ENCODE results near the gene SS18L1. TPM values are rescaled to one million over a fixed set of nuclear protein-coding genes. Genes with fewer than 3 reads are reported as not detected.

The SS18L1 gene
- 10 to 100 TPM in 3 of 4 donors, 1 to 10 TPM in 1; 7.2 to 11.7 (median 11.1) TPM for total RNA-seq
- 1 to 10 TPM; 4.9 to 9.5 (median 5.4) TPM for polyA plus RNA-seq

GRCh38 chr20:62143081-62143956 lies at the start of gene SS18L1, which contains the start of gene PSMA7:
TSS of gene SS18L1 (plus strand) at chr20:62143769. CDS start at chr20:62143821, 52 bp downstream.
TSS of gene PSMA7 (minus strand) at chr20:62143394. CDS start at chr20:62143303, 91 bp downstream.
- intact Hi-C loops (cut with DNase I), result loop anchor here (1.0 to 10.0 kb wide), 6 partner anchors 21 to 654 kb away; partner anchors contain the start of genes LSM14B, MRGBP, OSBPL2 and RPS21
- Histone ChIP-seq H3K9me3 (no peaks in the 10 kb centered on the region), H3K27ac (peak within 1 kb of the TSS; percentile 92 to 97 (median 96)), H3K36me3 (peaks cover 16 to 24% (median 19%) of the 10 kb centered on the region in 4 donors), H3K4me3 (peak within 1 kb of the TSS; percentile 71 to 92 (median 90)), H3K27me3 (no peaks in the 10 kb centered on the region), H3K4me1 (peaks cover 0 to 45% (median 36%) of the 10 kb centered on the region in 4 donors)
- peak; percentile 93 for DNase-seq
- peak; percentile 87 to 95 (median 92) for TF ChIP-seq POLR2AphosphoS5 (IDR thresholded peaks at IDR 0.05)
- no peak for TF ChIP-seq CTCF (IDR thresholded peaks at IDR 0.05)
- peak; percentile 58 to 73 for TF ChIP-seq POLR2A (IDR thresholded peaks at IDR 0.05)
- 1% methylated on average over 148 of the region's 148 CpGs for WGBS, 2 donors

- Histone ChIP-seq H3K36me3 (no peaks in the 10 kb centered on the region), H3K4me1 (no peaks in the 10 kb centered on the region), H3K27me3 (no peaks in the 10 kb centered on the region), H3K27ac (no peak overlapping the region), H3K9me3 (peaks cover 0 to 5% (median 0%) of the 10 kb centered on the region in 4 donors), H3K4me3 (no peak overlapping the region)
- TF ChIP-seq POLR2A (IDR thresholded peaks at IDR 0.05) (no peak), POLR2AphosphoS5 (IDR thresholded peaks at IDR 0.05) (no peak), CTCF (IDR thresholded peaks at IDR 0.05) (no peak), EP300 (IDR thresholded peaks at IDR 0.05) (no peak)
- intact Hi-C loops (cut with DNase I), result no loop called here
- no peak for DNase-seq
- WGBS, 2 donors, result 89 to 94% methylated on average over 30 of the region's 30 CpGs
Measured at GRCh38 chr20:62096421-62097380, 46.9 kb upstream of the SS18L1 start.

- H3K36me3 ChIP-seq, result no peaks in the 10 kb centered on the region
- WGBS, 2 donors, result 78 to 86% methylated on average over 16 of the region's 16 CpGs
- no peaks in the 10 kb centered on the region for H3K4me1 ChIP-seq
- TF ChIP-seq POLR2AphosphoS5 (IDR thresholded peaks at IDR 0.05), result no peak
- no peak for TF ChIP-seq POLR2A (IDR thresholded peaks at IDR 0.05)
- TF ChIP-seq EP300 (IDR thresholded peaks at IDR 0.05), result no peak
- no peak for TF ChIP-seq CTCF (IDR thresholded peaks at IDR 0.05)
- intact Hi-C loops (cut with DNase I), result no loop called here
- no peak overlapping the region for H3K27ac ChIP-seq
- no peaks in the 10 kb centered on the region for H3K27me3 ChIP-seq
- no peak for DNase-seq
- H3K4me3 ChIP-seq, result no peak overlapping the region
- H3K9me3 ChIP-seq, result peaks cover 0 to 5% (median 0%) of the 10 kb centered on the region in 4 donors
Measured at GRCh38 chr20:62097881-62098407, 45.6 kb upstream of the SS18L1 start.

- 93 to 96% methylated on average over 4 of the region's 4 CpGs for WGBS, 2 donors
- H3K27ac ChIP-seq, result no peak overlapping the region
- no peak for DNase-seq
- H3K4me1 ChIP-seq, result peaks cover 0 to 15% (median 9%) of the 10 kb centered on the region in 4 donors
- H3K4me3 ChIP-seq, result no peak overlapping the region
- intact Hi-C loops (cut with DNase I), result no loop called here
- no peak for TF ChIP-seq EP300 (IDR thresholded peaks at IDR 0.05)
- TF ChIP-seq CTCF (IDR thresholded peaks at IDR 0.05), result no peak
- no peak for TF ChIP-seq POLR2A (IDR thresholded peaks at IDR 0.05)
- no peak for TF ChIP-seq POLR2AphosphoS5 (IDR thresholded peaks at IDR 0.05)
- H3K9me3 ChIP-seq, result peaks cover 0 to 9% (median 0%) of the 10 kb centered on the region in 4 donors
- H3K36me3 ChIP-seq, result no peaks in the 10 kb centered on the region
- H3K27me3 ChIP-seq, result no peaks in the 10 kb centered on the region
Measured at GRCh38 chr20:62101078-62101477, 42.5 kb upstream of the SS18L1 start.
